NCI-H2081 treated with DMSO at 0.1 percent for 48 hours (cell line): ENCODE measurements around the gene LRRC8B.

Source experiments
- DNase-seq: peaks from one replicate; lab custom pipeline; 2025; lab: John Stamatoyannopoulos, UW

Gene LRRC8B

GRCh38 chr1:89548122-89548857 is 23.7 kb downstream of the LRRC8B start:
- no peak for DNase-seq

DNA sequence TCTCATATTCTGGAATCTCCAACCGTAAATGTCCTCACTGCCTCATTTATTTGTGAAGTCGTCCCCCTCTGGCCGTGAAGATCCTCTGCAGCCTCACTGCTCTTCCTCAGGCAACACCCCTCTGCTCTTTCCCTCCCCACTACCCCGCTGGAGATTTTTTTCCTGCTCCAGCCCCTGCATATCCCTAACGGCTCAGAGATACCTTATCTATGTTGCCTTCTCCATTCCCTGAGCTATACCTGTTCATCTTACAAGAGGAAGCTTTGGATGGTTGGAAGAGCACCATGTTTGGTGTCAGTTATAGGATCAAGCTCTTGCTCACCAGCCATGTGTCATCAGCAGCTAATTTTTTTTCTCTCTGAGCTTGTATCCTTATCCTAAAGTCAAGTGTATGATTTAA is 26.4 kb downstream of the LRRC8B start:
- DNase-seq: no peak

GRCh38 chr1:89552471-89553081 is 27.9 kb downstream of the LRRC8B start:
- DNase-seq: peak; percentile 58

- DNase-seq: peak; percentile 78
Measured at GRCh38 chr1:89553157-89553556, 28.5 kb downstream of the LRRC8B start.

DNA sequence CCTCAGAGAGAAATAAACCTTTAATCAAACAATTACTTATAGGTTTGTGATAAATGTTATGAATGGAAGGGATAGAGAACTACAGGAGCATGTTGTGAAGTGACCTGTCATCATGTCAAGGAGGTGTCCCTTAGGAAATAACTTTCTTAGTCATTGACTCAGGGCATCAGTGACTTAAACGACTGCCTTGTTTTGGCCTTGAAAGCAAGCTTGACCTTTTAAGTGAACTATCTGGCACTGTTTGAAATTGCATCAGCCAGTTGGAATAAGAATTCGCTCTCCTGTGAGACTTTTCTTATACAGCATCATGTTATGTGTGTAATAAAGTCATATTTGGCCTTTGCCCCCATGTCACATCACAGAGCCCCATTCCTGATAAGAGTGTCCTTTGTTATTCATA is 30.9 kb downstream of the LRRC8B start:
- no peak for DNase-seq

- no peak for DNase-seq
Measured at GRCh38 chr1:89556726-89557444, 32.3 kb downstream of the LRRC8B start.

- no peak for DNase-seq
Measured at GRCh38 chr1:89557445-89557825, 32.8 kb downstream of the LRRC8B start.

DNA sequence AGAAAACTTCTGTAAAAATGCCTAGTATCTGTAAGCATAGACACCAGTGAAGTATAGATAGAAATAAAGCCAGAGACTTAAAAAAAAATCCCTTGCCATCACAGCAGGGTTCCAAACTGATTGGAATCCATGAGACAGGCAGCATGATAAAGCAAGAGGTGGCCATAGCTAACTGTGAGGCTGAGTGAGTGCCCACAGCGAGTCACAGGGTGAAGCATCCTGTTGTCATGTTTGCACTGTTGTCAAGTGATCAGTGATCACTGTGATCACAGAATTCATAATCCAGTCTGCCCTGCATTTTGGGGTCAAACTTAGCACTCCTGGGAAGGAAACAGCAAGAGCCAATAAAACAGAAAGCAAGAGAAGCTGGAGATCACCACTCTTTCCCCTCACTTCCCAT is 33.3 kb downstream of the LRRC8B start:
- DNase-seq: no peak

GRCh38 chr1:89563957-89564604 is 39.5 kb downstream of the LRRC8B start:
- no peak for DNase-seq

- DNase-seq: no peak
Measured at GRCh38 chr1:89565521-89565920, 40.9 kb downstream of the LRRC8B start.

- no peak for DNase-seq
Measured at GRCh38 chr1:89566761-89567174, 42.1 kb downstream of the LRRC8B start.

DNA sequence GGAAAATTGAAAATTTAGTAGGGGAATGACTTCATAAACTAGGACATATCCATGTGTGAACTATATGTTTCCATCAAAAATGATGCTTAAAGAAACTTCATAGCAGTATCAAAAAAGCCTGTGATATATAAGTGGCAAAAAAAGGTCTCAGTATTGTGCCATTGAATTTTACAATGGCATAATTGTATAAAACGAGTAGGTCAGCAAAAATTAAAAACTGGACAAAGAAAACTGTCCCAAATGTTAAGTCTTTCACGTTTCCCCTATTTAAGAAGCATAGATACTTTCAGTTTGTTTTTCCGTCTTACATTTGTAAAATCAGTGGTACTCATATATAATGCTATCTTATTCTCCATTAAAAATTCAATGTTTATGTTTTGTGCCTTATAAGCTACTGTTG is 43.2 kb downstream of the LRRC8B start:
- DNase-seq: no peak

- no peak for DNase-seq
Measured at GRCh38 chr1:89573410-89573809, 48.8 kb downstream of the LRRC8B start.

DNA sequence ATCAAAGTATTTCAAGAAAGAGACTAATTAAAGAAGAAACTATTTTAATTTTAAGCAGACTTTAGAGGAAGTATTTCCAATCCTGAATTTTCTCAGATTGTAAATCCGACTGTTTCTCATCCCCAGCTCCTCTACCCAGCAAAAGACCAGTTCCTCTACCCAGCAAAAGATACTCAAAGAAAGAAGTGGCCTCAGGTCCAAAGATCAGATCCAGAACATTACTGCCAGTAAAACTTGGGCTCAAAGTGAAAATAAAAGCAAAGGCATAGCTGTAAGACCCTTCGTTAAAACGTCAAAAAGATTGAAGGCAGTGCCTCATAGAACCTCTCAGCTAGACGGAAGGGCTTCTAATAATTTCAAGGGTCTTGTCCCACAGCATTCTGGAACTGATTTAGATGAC is 50.0 kb downstream of the LRRC8B start:
- no peak for DNase-seq

GRCh38 chr1:89575207-89575606 is 50.6 kb downstream of the LRRC8B start:
- no peak for DNase-seq

- DNase-seq: no peak
Measured at GRCh38 chr1:89576013-89576412, 51.4 kb downstream of the LRRC8B start.

- DNase-seq: no peak
Measured at GRCh38 chr1:89578151-89578550, 53.5 kb downstream of the LRRC8B start.

GRCh38 chr1:89578946-89579684 is 54.5 kb downstream of the LRRC8B start:
- no peak for DNase-seq

- no peak for DNase-seq
Measured at GRCh38 chr1:89580036-89580435, 55.4 kb downstream of the LRRC8B start.

DNA sequence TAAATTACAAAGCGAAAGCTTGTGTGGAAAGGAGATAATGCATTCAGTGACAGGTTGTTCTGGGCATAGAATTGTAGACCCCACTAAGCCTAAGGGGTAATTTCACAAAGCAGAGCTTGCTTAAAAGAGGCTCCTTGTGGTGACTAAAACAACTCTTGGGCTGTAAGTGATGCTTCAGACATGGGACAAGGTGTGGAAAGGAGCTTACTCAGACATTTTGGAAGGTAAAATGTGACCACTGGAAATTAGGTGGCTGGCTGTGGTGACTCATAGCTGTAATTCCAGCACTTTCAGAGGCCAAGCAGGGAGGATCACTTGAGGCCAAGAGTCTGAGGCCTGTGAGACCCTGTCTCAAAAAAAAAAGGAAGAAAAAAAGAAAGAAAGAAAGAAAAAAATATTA is 57.2 kb downstream of the LRRC8B start:
- no peak for DNase-seq

DNA sequence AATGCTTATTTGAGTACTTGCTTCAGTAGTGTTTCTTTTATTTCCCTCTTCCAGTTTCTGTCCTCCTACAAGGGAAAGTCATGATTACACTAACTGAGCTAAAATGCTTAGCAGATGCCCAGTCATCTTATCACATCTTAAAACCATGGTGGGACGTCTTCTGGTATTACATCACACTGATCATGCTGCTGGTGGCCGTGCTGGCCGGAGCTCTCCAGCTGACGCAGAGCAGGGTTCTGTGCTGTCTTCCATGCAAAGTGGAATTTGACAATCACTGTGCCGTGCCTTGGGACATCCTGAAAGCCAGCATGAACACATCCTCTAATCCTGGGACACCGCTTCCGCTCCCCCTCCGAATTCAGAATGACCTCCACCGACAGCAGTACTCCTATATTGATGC is 57.9 kb downstream of the LRRC8B start:
- DNase-seq: no peak

DNA sequence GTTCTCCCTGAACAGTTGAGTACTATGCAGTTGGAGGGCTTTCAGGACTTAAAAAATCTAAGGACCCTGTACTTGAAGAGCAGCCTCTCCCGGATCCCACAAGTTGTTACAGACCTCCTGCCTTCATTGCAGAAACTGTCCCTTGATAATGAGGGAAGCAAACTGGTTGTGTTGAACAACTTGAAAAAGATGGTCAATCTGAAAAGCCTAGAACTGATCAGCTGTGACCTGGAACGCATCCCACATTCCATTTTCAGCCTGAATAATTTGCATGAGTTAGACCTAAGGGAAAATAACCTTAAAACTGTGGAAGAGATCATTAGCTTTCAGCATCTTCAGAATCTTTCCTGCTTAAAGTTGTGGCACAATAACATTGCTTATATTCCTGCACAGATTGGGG is 59.6 kb downstream of the LRRC8B start:
- DNase-seq: no peak
